Endodermal cell (in vitro differentiated cells): ENCODE results near the gene ORMDL1. TPM values are rescaled to one million over a fixed set of nuclear protein-coding genes. Genes with fewer than 3 reads are reported as not detected.

Source experiments
- DNase-seq: peaks from one replicate; pipeline ENCODE4 v3.0.0-alpha.2; 2017
- H3K27ac ChIP-seq: 2 replicates; pipeline ENCODE4 v1.5.1; 2013; ENCODE audit warnings: mild to moderate bottlenecking, low read depth, low read length, moderate library complexity
- H3K27me3 ChIP-seq: 2 replicates; pipeline ENCODE4 v1.6.1; 2013; ENCODE audit warnings: mild to moderate bottlenecking, low read length, moderate library complexity; ENCODE audit not compliant: insufficient read depth, control insufficient read depth, poor library complexity, severe bottlenecking
- H3K36me3 ChIP-seq: 2 replicates; pipeline ENCODE4 v1.7.0; 2013; ENCODE audit warnings: mild to moderate bottlenecking, low read length, moderate library complexity; ENCODE audit not compliant: control insufficient read depth, insufficient read depth
- H3K4me1 ChIP-seq: one replicate; pipeline ENCODE4 v1.7.0; 2013; ENCODE audit warnings: low read length; ENCODE audit not compliant: control insufficient read depth, insufficient read depth
- H3K4me3 ChIP-seq: 2 replicates; pipeline ENCODE4 v1.5.1; 2013; ENCODE audit warnings: mild to moderate bottlenecking, low read length, moderate library complexity
- H3K9ac ChIP-seq: 2 replicates; pipeline ENCODE4 v1.6.1; 2013; ENCODE audit warnings: mild to moderate bottlenecking, low read length, moderate library complexity; ENCODE audit not compliant: poor library complexity, severe bottlenecking; ENCODE audit errors: extremely low read depth
- H3K9me3 ChIP-seq: 2 replicates; pipeline ENCODE4 v1.6.1; 2013; ENCODE audit warnings: mild to moderate bottlenecking, low read length, moderate library complexity; ENCODE audit not compliant: control insufficient read depth
- H3K27ac Mint-ChIP-seq: 2 replicates; pipeline ENCODE4 v1.8.0; 2020; ENCODE audit warnings: mixed read lengths
- H3K27me3 Mint-ChIP-seq: 2 replicates; pipeline ENCODE4 v1.8.0; 2021; ENCODE audit warnings: mild to moderate bottlenecking, mixed read lengths; ENCODE audit not compliant: insufficient read depth
- H3K36me3 Mint-ChIP-seq: 2 replicates; pipeline ENCODE4 v1.8.0; 2020; ENCODE audit warnings: low read depth, mixed read lengths
- H3K4me1 Mint-ChIP-seq: 2 replicates; pipeline ENCODE4 v1.8.0; 2020; ENCODE audit warnings: mixed read lengths
- H3K4me3 Mint-ChIP-seq: 2 replicates; pipeline ENCODE4 v1.8.0; 2020; ENCODE audit warnings: mild to moderate bottlenecking, moderate library complexity, mixed read lengths
- H3K9me3 Mint-ChIP-seq: 2 replicates; pipeline ENCODE4 v1.8.0; 2020; ENCODE audit warnings: mild to moderate bottlenecking, mixed read lengths
- CTCF ChIP-seq: fragments of 200-600 bp; sonication (generic); conservative IDR thresholded peaks from 2 replicates; pipeline ENCODE4 v1.5.0; 2021; ENCODE audit warnings: antibody characterized with exemption, mild to moderate bottlenecking
- WGBS, 2 experiments: methylation state at CpG; one replicate each; pipeline versions ENCODE4 v1.1.5 to v1.1.7; 2013; ENCODE audit warnings: missing lambda C conversion rate in 2 of 2, mixed read lengths in 1 of 2; ENCODE audit not compliant: insufficient coverage in 1 of 2, insufficient read length in 1 of 2; 5-methylcytosine and 5-hydroxymethylcytosine counted together
- total RNA-seq, 2 donors: library from RNA; stranded (reverse); fragmentation: NEBNext Ultra II Directional in 1 of 2; extraction: Animal tissue kit (Norgen Biotek cat#: 25700) in 1 of 2; gene quantifications; 2 replicates in 1 of 2; 3 replicates in 1 of 2; pipeline ENCODE4 v1.2.1, GENCODE V29; 2021

Gene ORMDL1
- total RNA-seq, 2 donors from 2014 or later = 51.2 to 53.0 TPM

- no peak overlapping the region for H3K27ac ChIP-seq
- Mint-ChIP-seq H3K27me3 (no peaks in the 10 kb centered on the region), H3K27ac (no peak overlapping the region), H3K9me3 (no peaks in the 10 kb centered on the region), H3K36me3 (no peaks in the 10 kb centered on the region), H3K4me1 (no peaks in the 10 kb centered on the region), H3K4me3 (no peak overlapping the region)
- no peak for DNase-seq
- H3K27me3 ChIP-seq = no peaks in the 10 kb centered on the region
- H3K36me3 ChIP-seq = no peaks in the 10 kb centered on the region
- H3K9me3 ChIP-seq = no peaks in the 10 kb centered on the region
- H3K4me1 ChIP-seq = no peaks in the 10 kb centered on the region
- no peak overlapping the region for H3K4me3 ChIP-seq
- TF ChIP-seq CTCF = no peak
- no peak overlapping the region for H3K9ac ChIP-seq
These were observed 57.3 kb downstream of the ORMDL1 start for GRCh38 chr2:189726849-189727248.

- Histone ChIP-seq H3K4me3 (no peak overlapping the region), H3K27me3 (no peaks in the 10 kb centered on the region), H3K9me3 (no peaks in the 10 kb centered on the region), H3K27ac (no peak overlapping the region), H3K4me1 (no peaks in the 10 kb centered on the region), H3K36me3 (no peaks in the 10 kb centered on the region), H3K9ac (no peak overlapping the region)
- Mint-ChIP-seq H3K36me3 (no peaks in the 10 kb centered on the region), H3K4me1 (no peaks in the 10 kb centered on the region), H3K27me3 (no peaks in the 10 kb centered on the region), H3K27ac (no peak overlapping the region), H3K9me3 (no peaks in the 10 kb centered on the region), H3K4me3 (no peak overlapping the region)
- TF ChIP-seq CTCF = no peak
- WGBS, 2 experiments = 95% methylated on average over 1 of the region's 1 CpG; no CpG with 5 or more reads in 1 of the 2 experiments
- DNase-seq = no peak
These were observed 57.9 kb downstream of the ORMDL1 start for GRCh38 chr2:189726271-189726670.

- Histone ChIP-seq H3K9ac (no peak overlapping the region), H3K9me3 (no peaks in the 10 kb centered on the region), H3K36me3 (no peaks in the 10 kb centered on the region), H3K27me3 (no peaks in the 10 kb centered on the region), H3K27ac (no peak overlapping the region), H3K4me3 (no peak overlapping the region), H3K4me1 (no peaks in the 10 kb centered on the region)
- no peaks in the 10 kb centered on the region for H3K4me1 Mint-ChIP-seq
- H3K36me3 Mint-ChIP-seq = no peaks in the 10 kb centered on the region
- H3K27me3 Mint-ChIP-seq = no peaks in the 10 kb centered on the region
- TF ChIP-seq CTCF = no peak
- DNase-seq = no peak
- H3K27ac Mint-ChIP-seq = no peak overlapping the region
- no peak overlapping the region for H3K4me3 Mint-ChIP-seq
- peaks cover 2% of the 10 kb centered on the region for H3K9me3 Mint-ChIP-seq
These were observed 60.9 kb downstream of the ORMDL1 start for GRCh38 chr2:189723192-189723591.

Other genes starting within 250 kb of the ORMDL1 start
- gene SLC40A1, start 203.6 kb downstream of the ORMDL1 start, total RNA-seq = 10 to 100 TPM; 74.1 to 96.8 TPM
- 10 to 100 TPM; 43.3 to 56.2 TPM for gene ASNSD1, start 122.9 kb downstream of the ORMDL1 start, total RNA-seq
- gene ANKAR, start 109.7 kb downstream of the ORMDL1 start, total RNA-seq = 1 to 10 TPM; 4.3 to 7.4 TPM
- gene OSGEPL1, start 21.5 kb downstream of the ORMDL1 start, total RNA-seq = 10 to 100 TPM in 1 of 2 donors, 1 to 10 TPM in 1; 9.7 to 16.1 TPM
- gene PMS1, start 111 bp upstream of the ORMDL1 start, total RNA-seq = 10 to 100 TPM; 51.9 to 61.5 TPM